H7 (cell line): ENCODE measurements around the gene DUS1L. TPM values are rescaled to one million over a fixed set of nuclear protein-coding genes. Genes with fewer than 3 reads are reported as not detected.

Experiments
- DNase-seq: peaks from one replicate; pipeline ENCODE4 v3.0.0; 2012
- H3K27me3 ChIP-seq: 2 replicates; pipeline ENCODE4 v1.6.0; 2011; ENCODE audit warnings: mild to moderate bottlenecking, low read length; ENCODE audit not compliant: control insufficient read depth, insufficient read depth
- H3K36me3 ChIP-seq: replicated peaks from 2 replicates; pipeline ENCODE4 v1.5.1; 2011; ENCODE audit warnings: low read length; ENCODE audit not compliant: control insufficient read depth, insufficient read depth
- H3K4me3 ChIP-seq: 2 replicates; pipeline ENCODE4 v1.5.1; 2011; ENCODE audit warnings: low read depth, mild to moderate bottlenecking, control low read depth, low read length, moderate library complexity; ENCODE audit not compliant: insufficient read depth
- total RNA-seq: library from RNA; depleted of rRNA; stranded (reverse); fragments of >200 nt; shearing (Covaris generic); gene quantifications from 2 replicates; pipeline ENCODE4 v1.2.3, GENCODE V29; 2014

Gene DUS1L
- total RNA-seq, 1 experiment from 2014 or later: 129 TPM

GRCh38 chr17:82078433-82078832 lies 12.8 kb upstream of the DUS1L start:
- Histone ChIP-seq H3K4me3 (no peak overlapping the region), H3K36me3 (peaks cover 20% of the 10 kb centered on the region)

GRCh38 chr17:82077617-82078358 lies 12.2 kb upstream of the DUS1L start:
- no peak overlapping the region for H3K4me3 ChIP-seq
- peak; percentile 77 for DNase-seq
- H3K36me3 ChIP-seq: peaks cover 15% of the 10 kb centered on the region
- no peaks in the 10 kb centered on the region for H3K27me3 ChIP-seq

More at GRCh38 chr17:82078433-82078832, 12.8 kb upstream of the DUS1L start:
- H3K27me3 ChIP-seq: no peaks in the 10 kb centered on the region
- DNase-seq: no peak

GRCh38 chr17:82076785-82077591 lies 11.4 kb upstream of the DUS1L start:
- peak; percentile 79 for DNase-seq
- H3K36me3 ChIP-seq: peaks cover 10% of the 10 kb centered on the region

GRCh38 chr17:82076018-82076784 lies 10.6 kb upstream of the DUS1L start:
- no peaks in the 10 kb centered on the region for H3K27me3 ChIP-seq
- no peak for DNase-seq
- H3K36me3 ChIP-seq: peaks cover 6% of the 10 kb centered on the region
- H3K4me3 ChIP-seq: no peak overlapping the region

More at GRCh38 chr17:82076785-82077591, 11.4 kb upstream of the DUS1L start:
- Histone ChIP-seq H3K27me3 (no peaks in the 10 kb centered on the region), H3K4me3 (no peak overlapping the region)

GRCh38 chr17:82073446-82073845 lies 7.8 kb upstream of the DUS1L start:
- Histone ChIP-seq H3K36me3 (no peaks in the 10 kb centered on the region), H3K27me3 (no peaks in the 10 kb centered on the region), H3K4me3 (no peak overlapping the region)
- no peak for DNase-seq

- Histone ChIP-seq H3K4me3 (no peak overlapping the region), H3K36me3 (no peaks in the 10 kb centered on the region), H3K27me3 (no peaks in the 10 kb centered on the region)
- no peak for DNase-seq
Measured at GRCh38 chr17:82072827-82073226, 7.2 kb upstream of the DUS1L start.

GRCh38 chr17:82070611-82071010 lies 5.0 kb upstream of the DUS1L start:
- Histone ChIP-seq H3K4me3 (no peak overlapping the region), H3K36me3 (no peaks in the 10 kb centered on the region), H3K27me3 (no peaks in the 10 kb centered on the region)
- DNase-seq: no peak

- Histone ChIP-seq H3K27me3 (no peaks in the 10 kb centered on the region), H3K36me3 (peaks cover 6% of the 10 kb centered on the region), H3K4me3 (peak overlapping the region; percentile 81)
- DNase-seq: peak; percentile 90
Measured at GRCh38 chr17:82065193-82065637, 389 bp downstream of the DUS1L start.

GRCh38 chr17:82064433-82065192 lies 991 bp downstream of the DUS1L start:
- Histone ChIP-seq H3K36me3 (peaks cover 8% of the 10 kb centered on the region), H3K4me3 (peak overlapping the region; percentile 81), H3K27me3 (no peaks in the 10 kb centered on the region)
- DNase-seq: no peak

GRCh38 chr17:82063424-82064415 lies 1.9 kb downstream of the DUS1L start:
- no peak overlapping the region for H3K4me3 ChIP-seq
- no peak for DNase-seq
- peaks cover 9% of the 10 kb centered on the region for H3K36me3 ChIP-seq
- H3K27me3 ChIP-seq: no peaks in the 10 kb centered on the region

GRCh38 chr17:82062984-82063368 lies 2.6 kb downstream of the DUS1L start:
- Histone ChIP-seq H3K4me3 (no peak overlapping the region), H3K36me3 (peaks cover 9% of the 10 kb centered on the region)

GRCh38 chr17:82062076-82062983 lies 3.3 kb downstream of the DUS1L start:
- no peak overlapping the region for H3K4me3 ChIP-seq
- DNase-seq: no peak
- H3K36me3 ChIP-seq: peaks cover 9% of the 10 kb centered on the region
- no peaks in the 10 kb centered on the region for H3K27me3 ChIP-seq

More at GRCh38 chr17:82062984-82063368, 2.6 kb downstream of the DUS1L start:
- DNase-seq: no peak
- no peaks in the 10 kb centered on the region for H3K27me3 ChIP-seq
